Activated CD4-positive, alpha-beta memory T cell treated with anti-CD3 and anti-CD28 coated beads for 36 hours (primary cell): ENCODE data around the gene PYURF. TPM values are rescaled to one million over a fixed set of nuclear protein-coding genes. Genes with fewer than 3 reads are reported as not detected.

Experiments
- CTCF ChIA-PET: fragments of 350-600 bp; sonication (Branson Sonifier 250); formaldehyde crosslinking; loops from one replicate; lab custom pipeline; 2021; ENCODE audit warnings: antibody characterized with exemption, inconsistent platforms; lab: Charles Lee
- POLR2A ChIA-PET: fragments of 350-600 bp; sonication (Branson Sonifier 250); formaldehyde crosslinking; loops from one replicate; lab custom pipeline; 2021; ENCODE audit warnings: antibody characterized with exemption; lab: Charles Lee
- DNase-seq: peaks from one replicate; pipeline ENCODE4 v3.0.0-alpha.2; 2020
- H3K27ac Mint-ChIP-seq: one replicate; pipeline ENCODE4 v1.8.0; 2021; ENCODE audit warnings: mixed read lengths
- H3K27me3 Mint-ChIP-seq: one replicate; pipeline ENCODE4 v1.8.0; 2021; ENCODE audit warnings: mixed read lengths
- H3K36me3 Mint-ChIP-seq: one replicate; pipeline ENCODE4 v1.8.0; 2021; ENCODE audit warnings: mixed read lengths
- H3K4me1 Mint-ChIP-seq: one replicate; pipeline ENCODE4 v1.8.0; 2021; ENCODE audit warnings: low read depth, mixed read lengths
- H3K4me3 Mint-ChIP-seq: one replicate; pipeline ENCODE4 v1.8.0; 2021; ENCODE audit warnings: mild to moderate bottlenecking, mixed read lengths
- H3K9me3 Mint-ChIP-seq: one replicate; pipeline ENCODE4 v1.8.0; 2021; ENCODE audit warnings: mixed read lengths
- intact Hi-C: fragments of 100-400 bp; cut with micrococcal nuclease; formaldehyde crosslinking; loops from one replicate; pipeline ENCODE4 v1.15.1; 2023
- total RNA-seq, 2 experiments: library from RNA; stranded (reverse); gene quantifications; one replicate each; pipeline ENCODE4 v1.2.3, GENCODE V29; 2021

The PYURF gene
- total RNA-seq, 2 experiments from 2014 or later: 49.0 to 51.7 TPM

DNA sequence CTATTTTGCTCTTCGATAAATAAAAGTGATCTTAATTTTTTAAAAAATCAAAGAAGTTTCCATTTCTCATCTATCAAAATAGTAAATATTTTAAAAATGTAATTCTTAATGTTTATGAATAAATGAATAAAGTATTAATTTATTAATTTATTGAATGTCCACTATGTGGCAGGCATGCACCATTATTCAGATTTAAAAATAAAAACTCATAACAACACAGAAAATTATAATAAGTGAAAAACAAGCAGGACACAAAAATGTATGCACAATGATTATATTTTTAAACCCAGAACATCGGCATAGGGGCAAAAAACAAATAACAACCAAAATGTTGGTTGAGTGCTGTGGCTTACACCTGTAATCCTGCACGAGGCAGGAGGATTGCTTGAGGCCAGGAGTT, 5.3 kb upstream of the PYURF start:
- no peak for DNase-seq
- Mint-ChIP-seq H3K36me3 (no peaks in the 10 kb centered on the region), H3K9me3 (no peaks in the 10 kb centered on the region), H3K27ac (no peak overlapping the region), H3K27me3 (no peaks in the 10 kb centered on the region), H3K4me1 (peaks cover 32% of the 10 kb centered on the region), H3K4me3 (no peak overlapping the region)
- intact Hi-C loops: loop anchor here (5.0 to 10.0 kb wide), 2 partner anchors 178 to 776 kb away; partner anchors contain the start of gene GPRIN3
- ChIA-PET POLR2A (no interaction called here), CTCF (interaction anchor here (1.5 to 4.4 kb wide), 5 partner anchors 11 to 494 kb away, joined by 3 to 17 read pairs (median 10); no protein-coding TSS in a partner anchor)

GRCh38 chr4:88527787-88528186, 4.2 kb upstream of the PYURF start:
- peaks cover 1% of the 10 kb centered on the region for H3K36me3 Mint-ChIP-seq
- ChIA-PET CTCF (interaction anchor here (1.6 to 2.4 kb wide), 2 partner anchors 131 to 495 kb away, joined by 10 to 15 read pairs; no protein-coding TSS in a partner anchor), POLR2A (no interaction called here)
- no peak overlapping the region for H3K4me3 Mint-ChIP-seq
- H3K27ac Mint-ChIP-seq: no peak overlapping the region
- intact Hi-C loops: loop anchor here (2.0 to 10.0 kb wide), 4 partner anchors 131 to 777 kb away; partner anchors contain the start of gene GPRIN3
- H3K27me3 Mint-ChIP-seq: no peaks in the 10 kb centered on the region
- no peak for DNase-seq
- no peaks in the 10 kb centered on the region for H3K9me3 Mint-ChIP-seq
- peaks cover 28% of the 10 kb centered on the region for H3K4me1 Mint-ChIP-seq

DNA sequence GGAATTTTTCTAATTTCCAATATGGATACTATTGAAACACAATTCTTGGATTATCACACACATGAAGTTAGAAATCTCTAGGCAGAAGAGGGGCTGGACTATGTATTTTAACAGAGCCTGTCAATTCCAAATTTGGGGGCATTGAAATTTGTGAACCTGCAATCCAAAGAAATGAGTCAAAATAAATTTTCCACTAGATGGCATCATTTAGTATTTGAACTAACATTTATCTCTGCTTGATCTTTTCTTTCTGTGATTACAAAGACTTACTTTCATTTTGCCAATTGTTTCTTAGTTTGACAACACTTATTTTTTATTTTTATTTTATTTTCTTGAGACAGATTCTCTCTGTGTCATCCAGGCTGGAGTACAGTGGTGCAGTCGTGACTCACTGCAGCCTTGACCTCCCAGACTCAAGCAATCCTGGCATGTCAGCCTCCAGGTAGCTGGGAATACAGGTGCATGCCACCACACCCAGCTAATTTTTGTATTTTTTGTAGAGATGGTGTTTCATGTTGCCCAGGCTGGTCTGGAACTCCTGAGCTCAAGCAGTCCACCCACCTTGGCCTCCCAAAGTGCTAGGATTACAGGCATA, 2.7 kb upstream of the PYURF start:
- POLR2A ChIA-PET: no interaction called here
- intact Hi-C loops: loop anchor here (1.0 to 10.0 kb wide), 6 partner anchors 9 to 778 kb away; partner anchors contain the start of gene GPRIN3
- CTCF ChIA-PET: interaction anchor here (0.7 to 2.4 kb wide), 10 partner anchors 13 to 1409 kb away, joined by 3 to 15 read pairs (median 7); no protein-coding TSS in a partner anchor
- Mint-ChIP-seq H3K9me3 (no peaks in the 10 kb centered on the region), H3K4me1 (peaks cover 39% of the 10 kb centered on the region), H3K27ac (no peak overlapping the region), H3K27me3 (no peaks in the 10 kb centered on the region), H3K36me3 (peaks cover 6% of the 10 kb centered on the region), H3K4me3 (no peak overlapping the region)
- DNase-seq: peak; percentile 24

DNA sequence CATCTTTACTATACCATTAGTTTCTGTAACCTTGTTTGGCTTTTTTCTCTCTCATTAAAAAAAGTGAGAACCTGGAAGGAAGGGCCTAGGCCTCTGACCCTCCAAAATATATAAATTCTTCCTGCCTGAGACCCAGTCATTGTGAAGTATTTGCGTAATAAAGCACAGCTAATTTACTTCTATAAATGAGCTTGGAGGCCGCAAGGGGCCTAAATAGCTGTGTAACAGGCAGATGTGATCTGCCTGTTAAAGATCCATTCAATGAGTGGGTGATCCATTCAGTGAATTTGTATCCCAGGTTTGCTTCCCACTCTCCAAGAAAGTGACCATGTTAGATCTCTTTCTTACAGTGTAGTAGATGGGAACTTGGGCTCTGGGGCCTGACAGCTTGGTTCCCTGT, 595 bp upstream of the PYURF start:
- intact Hi-C loops: loop anchor here (10.0 kb wide), 1 partner anchor 781 kb away; the partner anchor contains the start of gene GPRIN3
- DNase-seq: no peak
- Mint-ChIP-seq H3K27ac (peak overlapping the region; percentile 69), H3K9me3 (no peaks in the 10 kb centered on the region), H3K27me3 (no peaks in the 10 kb centered on the region), H3K36me3 (peaks cover 12% of the 10 kb centered on the region), H3K4me3 (peak overlapping the region; percentile 90), H3K4me1 (peaks cover 47% of the 10 kb centered on the region)
- ChIA-PET POLR2A (interaction anchor here (1.2 to 1.6 kb wide), 2 partner anchors 14 to 67 kb away, joined by 3 to 4 read pairs; partner anchors contain the start of gene HERC5), CTCF (interaction anchor here (1.0 to 2.9 kb wide), 9 partner anchors 10 to 499 kb away, joined by 3 to 13 read pairs (median 7); partner anchors contain the start of gene HERC3)

- intact Hi-C loops: loop anchor here (1.0 to 10.0 kb wide), 6 partner anchors 67 to 782 kb away; partner anchors contain the start of genes ABCG2, GPRIN3, HERC3 and PPM1K
- Mint-ChIP-seq H3K36me3 (peaks cover 12% of the 10 kb centered on the region), H3K4me1 (peaks cover 47% of the 10 kb centered on the region), H3K27ac (peak overlapping the region; percentile 88), H3K27me3 (no peaks in the 10 kb centered on the region), H3K9me3 (no peaks in the 10 kb centered on the region), H3K4me3 (peak overlapping the region; percentile 90)
- POLR2A ChIA-PET: interaction anchor here (0.6 to 1.6 kb wide), 2 partner anchors 13 to 276 kb away, joined by 3 to 5 read pairs; no protein-coding TSS in a partner anchor
- CTCF ChIA-PET: interaction anchor here (0.7 to 2.9 kb wide), 7 partner anchors 9 to 501 kb away, joined by 3 to 11 read pairs (median 4); no protein-coding TSS in a partner anchor
- DNase-seq: peak; percentile 55
Observed at GRCh38 chr4:88522702-88523324, 763 bp downstream of the PYURF start.

DNA sequence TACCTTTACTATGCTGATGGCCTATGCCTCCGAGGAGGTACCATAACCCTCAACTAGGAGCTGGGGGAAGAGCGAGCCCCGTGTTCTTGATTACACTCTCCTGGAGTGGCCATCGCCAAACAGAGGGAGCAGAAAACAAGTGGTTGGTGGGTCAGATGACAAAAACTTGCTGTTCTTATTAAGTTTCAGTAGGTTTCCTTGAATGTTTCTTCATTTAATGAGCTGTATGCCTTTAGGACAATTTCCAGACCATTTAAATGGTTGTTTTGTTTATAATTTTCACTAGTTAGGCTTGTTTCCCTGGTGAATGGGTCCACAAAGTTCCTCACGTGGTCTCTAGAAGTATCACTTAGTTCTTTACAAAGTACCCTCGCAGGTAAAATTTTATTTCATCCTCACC, 4.7 kb downstream of the PYURF start:
- intact Hi-C loops: no loop called here
- H3K27ac Mint-ChIP-seq: no peak overlapping the region
- CTCF ChIA-PET: interaction anchor here (0.5 to 13.9 kb wide), 3 partner anchors 150 to 1295 kb away, joined by 4 to 260 read pairs (median 6); no protein-coding TSS in a partner anchor
- H3K4me3 Mint-ChIP-seq: no peak overlapping the region
- peaks cover 12% of the 10 kb centered on the region for H3K36me3 Mint-ChIP-seq
- peaks cover 19% of the 10 kb centered on the region for H3K4me1 Mint-ChIP-seq
- no peaks in the 10 kb centered on the region for H3K9me3 Mint-ChIP-seq
- POLR2A ChIA-PET: interaction anchor here (1.3 kb wide), 1 partner anchor 10 kb away, joined by 3 read pairs; no protein-coding TSS in a partner anchor
- no peak for DNase-seq
- no peaks in the 10 kb centered on the region for H3K27me3 Mint-ChIP-seq

GRCh38 chr4:88517825-88518224, 5.8 kb downstream of the PYURF start:
- H3K36me3 Mint-ChIP-seq: peaks cover 11% of the 10 kb centered on the region
- no peak overlapping the region for H3K4me3 Mint-ChIP-seq
- intact Hi-C loops: no loop called here
- CTCF ChIA-PET: interaction anchor here (1.3 to 13.9 kb wide), 3 partner anchors 149 to 485 kb away, joined by 3 to 260 read pairs (median 6); no protein-coding TSS in a partner anchor
- DNase-seq: no peak
- no peak overlapping the region for H3K27ac Mint-ChIP-seq
- no peaks in the 10 kb centered on the region for H3K9me3 Mint-ChIP-seq
- POLR2A ChIA-PET: interaction anchor here (1.3 kb wide), 1 partner anchor 9 kb away, joined by 3 read pairs; no protein-coding TSS in a partner anchor
- H3K27me3 Mint-ChIP-seq: no peaks in the 10 kb centered on the region
- peaks cover 19% of the 10 kb centered on the region for H3K4me1 Mint-ChIP-seq

DNA sequence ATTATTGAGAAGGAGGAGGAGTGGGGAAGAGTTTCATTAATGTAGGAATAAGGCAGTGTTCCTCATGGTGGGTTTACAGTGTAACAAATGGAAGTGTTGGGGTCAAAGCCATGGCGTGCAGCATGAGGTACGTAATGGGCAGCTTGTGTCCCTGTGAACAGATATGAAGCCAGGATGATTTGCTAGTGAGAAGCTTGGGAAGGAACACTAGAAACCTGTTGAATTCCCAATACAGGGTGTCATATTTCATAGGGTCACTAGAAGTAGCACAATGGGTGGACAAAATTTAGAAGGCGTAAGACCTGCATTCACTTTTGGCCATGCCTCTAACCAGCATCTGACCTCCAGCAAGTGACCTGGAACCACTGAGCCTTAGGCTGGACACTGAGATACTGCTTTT, 6.8 kb downstream of the PYURF start:
- Mint-ChIP-seq H3K4me3 (no peak overlapping the region), H3K4me1 (peaks cover 10% of the 10 kb centered on the region), H3K27me3 (no peaks in the 10 kb centered on the region), H3K27ac (no peak overlapping the region), H3K9me3 (no peaks in the 10 kb centered on the region), H3K36me3 (peaks cover 7% of the 10 kb centered on the region)
- POLR2A ChIA-PET: interaction anchor here (0.6 kb wide), 1 partner anchor 663 kb away, joined by 3 read pairs; no protein-coding TSS in a partner anchor
- intact Hi-C loops: no loop called here
- no peak for DNase-seq
- CTCF ChIA-PET: interaction anchor here (0.6 to 13.9 kb wide), 10 partner anchors 8 to 484 kb away, joined by 3 to 260 read pairs (median 3); partner anchors contain the start of genes HERC6 and PPM1K

DNA sequence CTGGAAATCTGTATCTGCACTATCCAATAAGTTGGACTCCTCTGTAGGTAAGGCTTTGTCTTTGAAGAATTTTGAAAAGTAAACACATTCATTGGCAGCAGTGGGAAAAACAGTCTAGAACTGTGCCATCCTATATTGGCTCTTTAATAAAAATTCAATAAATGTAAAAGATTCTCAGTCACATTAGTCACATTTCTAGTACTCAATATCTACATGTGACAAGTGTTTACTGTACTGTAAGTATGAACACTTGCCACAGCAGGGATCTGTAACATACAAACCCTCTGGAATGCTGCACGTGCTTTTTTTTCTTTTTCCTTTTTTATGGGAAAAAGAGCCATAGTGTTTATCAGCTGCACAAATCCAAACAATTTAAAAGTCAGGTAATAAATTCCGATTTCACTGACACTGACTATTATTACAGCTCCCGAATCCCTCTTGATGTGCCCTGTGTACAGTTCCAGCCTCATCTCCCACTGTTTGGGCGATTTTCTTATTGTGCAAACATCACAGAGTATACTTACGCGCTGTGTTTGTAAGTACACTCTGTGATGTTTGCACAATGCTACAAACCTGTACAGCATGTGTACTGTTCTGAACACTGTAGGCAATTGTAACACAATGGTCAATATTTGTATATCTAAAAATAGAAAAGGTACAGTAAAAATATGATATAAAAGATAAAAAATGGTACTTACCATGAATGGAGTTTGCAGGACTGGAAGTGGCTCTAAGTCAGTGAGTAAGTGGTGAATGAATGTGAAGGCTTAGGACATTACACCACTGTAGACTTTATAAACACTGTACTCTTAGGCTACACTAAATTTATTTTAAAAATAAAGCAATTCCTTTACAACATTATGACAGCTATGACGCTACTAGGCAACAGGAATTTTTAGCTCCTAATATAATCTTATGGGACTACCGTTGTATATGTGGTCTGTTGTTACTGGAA, 8.7 kb downstream of the PYURF start:
- CTCF ChIA-PET: interaction anchor here (0.5 to 13.9 kb wide), 45 partner anchors 8 to 666 kb away, joined by 3 to 260 read pairs (median 3); partner anchors contain the start of genes HERC6, PPM1K and PYURF
- POLR2A ChIA-PET: no interaction called here
- Mint-ChIP-seq H3K4me1 (no peaks in the 10 kb centered on the region), H3K4me3 (no peak overlapping the region), H3K27ac (no peak overlapping the region), H3K36me3 (no peaks in the 10 kb centered on the region), H3K27me3 (no peaks in the 10 kb centered on the region), H3K9me3 (no peaks in the 10 kb centered on the region)
- intact Hi-C loops: loop anchor here (1.0 to 2.0 kb wide), 5 partner anchors 58 to 482 kb away; partner anchors contain the start of genes HERC5 and HERC6
- DNase-seq: no peak

DNA sequence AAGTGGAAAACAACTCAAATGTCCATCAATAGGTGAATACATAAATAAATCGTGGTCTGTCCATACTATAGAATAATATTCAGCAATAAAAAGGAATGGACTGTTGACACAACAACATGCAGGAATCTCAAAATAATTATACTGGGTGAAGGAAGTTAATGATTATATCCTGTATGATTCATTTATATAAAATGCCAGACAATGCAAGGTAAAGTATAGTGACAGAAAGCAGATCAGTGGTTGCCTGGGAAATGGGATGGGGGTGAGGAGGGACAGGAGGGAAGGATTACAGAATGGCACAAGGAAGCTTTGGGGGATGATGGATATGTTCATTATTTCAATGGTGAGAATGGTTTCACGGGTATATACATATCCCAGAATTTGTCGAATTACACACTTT, 12.3 kb downstream of the PYURF start:
- ChIA-PET POLR2A (no interaction called here), CTCF (interaction anchor here (1.1 to 13.9 kb wide), 2 partner anchors 142 to 295 kb away, joined by 4 to 260 read pairs; no protein-coding TSS in a partner anchor)
- no peak for DNase-seq
- Mint-ChIP-seq H3K36me3 (peaks cover 2% of the 10 kb centered on the region), H3K27me3 (no peaks in the 10 kb centered on the region), H3K27ac (no peak overlapping the region), H3K9me3 (no peaks in the 10 kb centered on the region), H3K4me3 (no peak overlapping the region), H3K4me1 (no peaks in the 10 kb centered on the region)
- intact Hi-C loops: no loop called here

DNA sequence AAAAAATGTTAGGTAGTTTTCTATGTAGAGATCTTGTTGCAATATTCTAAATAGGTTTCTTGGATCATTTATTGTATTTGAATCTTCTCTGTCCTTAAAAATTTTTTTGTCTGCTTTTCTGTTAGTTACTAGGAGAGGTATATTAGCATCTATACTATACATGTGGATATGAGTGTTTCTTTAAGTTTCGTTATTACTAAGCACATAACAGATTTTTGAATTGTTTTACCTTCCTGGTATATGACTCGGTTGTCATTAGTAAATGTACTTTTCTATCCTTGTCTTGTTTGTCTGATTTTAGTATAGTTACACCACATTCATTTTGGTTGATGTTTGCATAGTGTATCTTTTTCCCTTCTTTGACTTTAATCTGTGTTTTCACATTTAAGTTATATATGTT, 20.2 kb downstream of the PYURF start:
- H3K27ac Mint-ChIP-seq: no peak overlapping the region
- CTCF ChIA-PET: no interaction called here
- intact Hi-C loops: no loop called here

More for the DNA sequence above, 20.2 kb downstream of the PYURF start:
- Mint-ChIP-seq H3K27me3 (no peaks in the 10 kb centered on the region), H3K36me3 (peaks cover 11% of the 10 kb centered on the region), H3K4me3 (no peak overlapping the region), H3K4me1 (peaks cover 4% of the 10 kb centered on the region), H3K9me3 (no peaks in the 10 kb centered on the region)
- no peak for DNase-seq
- POLR2A ChIA-PET: no interaction called here
